Peyer's patch (tissue), 4 donors: ENCODE data around the gene TMEM170A. TPM values are rescaled to one million over a fixed set of nuclear protein-coding genes. Genes with fewer than 3 reads are reported as not detected.
A peak's percentile ranks its signal among the peaks of the same experiment; 100 is the strongest.
"Not testable (repeated sequence)": the region's sequence is repeated elsewhere in the genome, so short reads cannot be mapped to it uniquely, and the experiment has no call there.

Experiments used
- DNase-seq, 3 donors: peaks; one replicate each; pipeline ENCODE4 v3.0.0-alpha.2; 2017 to 2019
- H3K27ac ChIP-seq, 4 donors: fragments of 200-600 bp; sonication (generic); one replicate each; pipeline ENCODE4 v1.5.1; 2016 to 2019
- H3K27me3 ChIP-seq, 2 donors: fragments of 200-600 bp; sonication (generic); one replicate each; pipeline ENCODE4 v1.5.1; 2019
- H3K36me3 ChIP-seq, 3 donors: fragments of 200-600 bp; sonication (generic); one replicate each; pipeline ENCODE4 v1.5.1; 2016 to 2019
- H3K4me1 ChIP-seq, 4 donors: fragments of 200-600 bp; sonication (generic); one replicate each; pipeline ENCODE4 v1.5.1; 2016 to 2019
- H3K4me3 ChIP-seq, 4 donors: fragments of 200-600 bp; sonication (generic); 1 replicate in 3 of 4; 2 replicates in 1 of 4; pipeline ENCODE4 v1.5.1; 2016 to 2019; ENCODE audit warnings: mild to moderate bottlenecking in 1 of 4
- H3K9me3 ChIP-seq, 4 donors: fragments of 200-600 bp; sonication (generic); one replicate each; pipeline ENCODE4 v1.5.1; 2016 to 2019; ENCODE audit warnings: mild to moderate bottlenecking in 1 of 4
- CTCF ChIP-seq, 6 experiments: fragments of 450-650 bp in 4 of 6; fragments of 200-600 bp in 2 of 6; sonication (generic) in 1 of 6; IDR thresholded peaks; one replicate each; pipeline ENCODE4 v1.5.1; 2017 to 2019; ENCODE audit warnings: antibody characterized with exemption in 6 of 6, mild to moderate bottlenecking in 3 of 6, moderate library complexity in 1 of 6
- POLR2A ChIP-seq, 2 donors: fragments of 450-650 bp; IDR thresholded peaks; one replicate each; pipeline ENCODE4 v1.5.1; 2017; ENCODE audit warnings: antibody characterized with exemption in 2 of 2, mild to moderate bottlenecking in 2 of 2, moderate library complexity in 2 of 2
- total RNA-seq, 4 donors: library from RNA; depleted of rRNA; stranded (reverse); fragments of >200 nt; gene quantifications; one replicate each; pipeline ENCODE4 v1.1.0, GENCODE V29; 2016

Gene TMEM170A
- total RNA-seq, 4 donors from 2014 or later = 37.1 to 95.1 (median 62.8) TPM

DNA sequence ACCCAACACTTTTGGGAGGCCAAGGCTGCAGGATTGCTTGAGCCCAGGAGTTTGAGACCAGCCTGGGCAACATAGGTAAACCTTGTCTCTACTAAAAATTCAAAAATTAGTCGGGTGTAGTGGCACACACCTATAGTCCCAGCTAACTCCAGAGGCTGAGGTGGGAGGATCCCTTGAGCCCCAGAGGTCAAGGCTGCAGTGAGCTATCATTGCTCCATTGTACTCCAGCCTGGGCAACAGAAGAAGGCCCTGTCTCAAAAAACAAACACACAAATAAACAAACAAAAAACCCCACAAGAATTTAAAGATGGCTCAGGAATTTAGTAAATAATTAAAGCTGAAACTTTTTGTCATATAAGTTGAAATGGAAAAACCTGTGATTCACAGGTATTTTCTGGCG lies 2.3 kb upstream of the TMEM170A start:
- H3K27ac ChIP-seq = no peak overlapping the region
- no peak for TF ChIP-seq CTCF (IDR thresholded peaks at IDR 0.05)
- TF ChIP-seq POLR2A (IDR thresholded peaks at IDR 0.05) = no peak
- H3K36me3 ChIP-seq = no peaks in the 10 kb centered on the region
- H3K9me3 ChIP-seq = no peaks in the 10 kb centered on the region
- no peak for DNase-seq
- H3K4me1 ChIP-seq = peaks cover 0 to 13% (median 1%) of the 10 kb centered on the region in 4 donors
- no peak overlapping the region for H3K4me3 ChIP-seq
- no peaks in the 10 kb centered on the region for H3K27me3 ChIP-seq

GRCh38 chr16:75463389-75464121 lies 934 bp downstream of the TMEM170A start:
- peak in 1 of 3 donors; percentile 51 for DNase-seq
- H3K27me3 ChIP-seq, H3K9me3 ChIP-seq, H3K36me3 ChIP-seq: not testable (repeated sequence)
- Histone ChIP-seq H3K4me3 (peak overlapping the region; percentile 87 to 97 (median 94)), H3K27ac (peak overlapping the region; percentile 96 to 98 (median 96)), H3K4me1 (peaks cover 0 to 37% (median 2%) of the 10 kb centered on the region in 4 donors)

DNA sequence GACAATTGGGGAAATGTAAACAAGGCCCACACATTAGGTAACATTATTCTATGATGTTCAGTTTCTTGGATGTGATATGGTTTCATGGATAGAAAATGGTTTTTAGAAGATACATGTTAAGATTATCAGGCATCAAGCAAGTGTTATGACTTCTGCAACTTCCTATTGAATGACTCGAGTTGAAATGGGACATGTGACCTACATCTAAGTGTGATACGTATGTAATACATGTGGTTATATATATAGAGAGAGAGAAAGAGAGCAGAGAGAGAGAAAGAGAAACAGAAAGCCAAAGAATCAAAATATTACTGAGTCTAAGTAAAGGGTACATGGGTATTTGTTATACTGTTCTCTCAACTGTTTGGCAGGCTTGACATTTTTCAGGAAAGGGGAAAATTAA lies 1.7 kb downstream of the TMEM170A start:
- no peak for TF ChIP-seq POLR2A (IDR thresholded peaks at IDR 0.05)
- no peak for TF ChIP-seq CTCF (IDR thresholded peaks at IDR 0.05)
- Histone ChIP-seq H3K4me3 (peak overlapping the region in 2 of 4 donors; percentile 87 to 97), H3K4me1 (peaks cover 0 to 43% (median 2%) of the 10 kb centered on the region in 4 donors), H3K9me3 (no peaks in the 10 kb centered on the region), H3K27me3 (no peaks in the 10 kb centered on the region), H3K36me3 (no peaks in the 10 kb centered on the region), H3K27ac (peak overlapping the region in 1 of 4 donors; percentile 98)
- no peak for DNase-seq

- peaks cover 0 to 56% (median 2%) of the 10 kb centered on the region in 4 donors for H3K4me1 ChIP-seq
- H3K27me3 ChIP-seq = no peaks in the 10 kb centered on the region
- no peaks in the 10 kb centered on the region for H3K9me3 ChIP-seq
- peak in 1 of 3 donors; percentile 26 for DNase-seq
- no peak overlapping the region for H3K4me3 ChIP-seq
- no peak for TF ChIP-seq CTCF (IDR thresholded peaks at IDR 0.05)
- TF ChIP-seq POLR2A (IDR thresholded peaks at IDR 0.05) = no peak
- peak overlapping the region in 1 of 4 donors; percentile 44 for H3K27ac ChIP-seq
- no peaks in the 10 kb centered on the region for H3K36me3 ChIP-seq
Measured at GRCh38 chr16:75461575-75461974, 2.9 kb downstream of the TMEM170A start.

- Histone ChIP-seq H3K27ac (no peak overlapping the region), H3K27me3 (no peaks in the 10 kb centered on the region), H3K4me3 (no peak overlapping the region), H3K36me3 (no peaks in the 10 kb centered on the region), H3K4me1 (peaks cover 0 to 63% (median 4%) of the 10 kb centered on the region in 4 donors), H3K9me3 (no peaks in the 10 kb centered on the region)
- TF ChIP-seq CTCF (IDR thresholded peaks at IDR 0.05) = no peak
- no peak for TF ChIP-seq POLR2A (IDR thresholded peaks at IDR 0.05)
- DNase-seq = no peak
Measured at GRCh38 chr16:75460446-75460845, 4.0 kb downstream of the TMEM170A start.

DNA sequence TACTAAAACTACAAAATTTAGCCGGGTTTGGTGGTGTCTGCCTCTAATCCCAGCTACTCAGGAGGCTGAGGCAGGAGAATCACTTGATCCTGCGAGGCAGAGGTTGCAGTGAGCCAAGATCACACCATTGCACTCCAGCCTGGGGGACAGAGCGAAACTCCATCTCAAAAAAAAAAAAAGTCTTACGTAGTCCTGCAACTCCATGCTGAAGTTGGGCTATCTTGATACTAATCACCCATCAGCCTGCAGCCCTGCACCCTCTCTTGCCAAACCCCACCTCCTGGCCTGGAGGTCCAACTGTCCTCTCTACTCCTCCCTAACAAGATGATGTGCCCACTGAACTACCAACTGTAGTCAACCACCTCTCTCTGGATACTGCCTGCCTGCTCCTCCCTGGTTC lies 4.8 kb downstream of the TMEM170A start:
- Histone ChIP-seq H3K27me3 (no peaks in the 10 kb centered on the region), H3K27ac (no peak overlapping the region), H3K4me3 (no peak overlapping the region), H3K4me1 (peaks cover 0 to 67% (median 4%) of the 10 kb centered on the region in 4 donors), H3K36me3 (no peaks in the 10 kb centered on the region), H3K9me3 (no peaks in the 10 kb centered on the region)
- no peak for TF ChIP-seq POLR2A (IDR thresholded peaks at IDR 0.05)
- TF ChIP-seq CTCF (IDR thresholded peaks at IDR 0.05) = no peak
- DNase-seq = peak in 1 of 3 donors; percentile 34
